ENCODE data around the gene ELK1.

GRCh38 chrX:47625365-47625764 is 25.0 kb downstream of the ELK1 start:
- TF ChIP-seq POLR2A (IDR thresholded peaks at IDR 0.05) = no peak
- no peak for TF ChIP-seq CTCF (IDR thresholded peaks at IDR 0.05)
